H9 (cell line): ENCODE data around the gene CCNY. TPM values are rescaled to one million over a fixed set of nuclear protein-coding genes. Genes with fewer than 3 reads are reported as not detected.
A peak's percentile ranks its signal among the peaks of the same experiment; 100 is the strongest.

ENCODE experiments used
- DNase-seq: peaks from one replicate; pipeline ENCODE4 v3.0.0-alpha.2; 2017
- H2AFZ ChIP-seq: one replicate; pipeline ENCODE4 v1.6.1; 2013; ENCODE audit warnings: mild to moderate bottlenecking, low read length, control low read depth, moderate library complexity
- H2AK5ac ChIP-seq: 2 replicates; pipeline ENCODE4 v1.6.1; 2013; ENCODE audit warnings: low read length, control low read depth, mixed read lengths; ENCODE audit not compliant: insufficient read length
- H2BK120ac ChIP-seq: one replicate; pipeline ENCODE4 v1.6.1; 2013; ENCODE audit warnings: low read depth, mild to moderate bottlenecking, low read length, control low read depth, inconsistent platforms; ENCODE audit not compliant: poor library complexity, severe bottlenecking
- H2BK12ac ChIP-seq: 2 replicates; pipeline ENCODE4 v1.6.1; 2013; ENCODE audit warnings: low read length, control low read depth, mixed read lengths, low read depth; ENCODE audit not compliant: insufficient read length
- H2BK15ac ChIP-seq: 2 replicates; pipeline ENCODE4 v1.6.1; 2013; ENCODE audit warnings: low read depth, low read length, control low read depth
- H2BK20ac ChIP-seq: one replicate; pipeline ENCODE4 v1.6.1; 2013; ENCODE audit warnings: low read depth, mild to moderate bottlenecking, low read length, control low read depth, inconsistent platforms; ENCODE audit not compliant: poor library complexity, severe bottlenecking
- H2BK5ac ChIP-seq: 2 replicates; pipeline ENCODE4 v1.6.1; 2013; ENCODE audit warnings: low read length, control low read depth, mixed read lengths; ENCODE audit not compliant: insufficient read length
- H3K14ac ChIP-seq: 2 replicates; pipeline ENCODE4 v1.6.1; 2013; ENCODE audit warnings: low read length, control low read depth; ENCODE audit not compliant: insufficient read depth
- H3K18ac ChIP-seq: 2 replicates; pipeline ENCODE4 v1.6.1; 2013; ENCODE audit warnings: low read depth, mild to moderate bottlenecking, mixed read lengths, low read length, control low read depth; ENCODE audit not compliant: insufficient read length
- H3K23ac ChIP-seq: 2 replicates; pipeline ENCODE4 v1.6.1; 2013; ENCODE audit warnings: low read length, control low read depth, mixed read lengths, low read depth; ENCODE audit not compliant: insufficient read length
- H3K23me2 ChIP-seq: 2 replicates; pipeline ENCODE4 v1.6.1; 2013; ENCODE audit warnings: low read depth, mild to moderate bottlenecking, mixed read lengths, low read length, control low read depth; ENCODE audit not compliant: insufficient read length, poor library complexity, severe bottlenecking
- H3K27ac ChIP-seq: 2 replicates; pipeline ENCODE4 v1.5.1; 2013; ENCODE audit warnings: low read length, control low read depth, mixed read lengths, low read depth; ENCODE audit not compliant: insufficient read length
- H3K27me3 ChIP-seq: 2 replicates; pipeline ENCODE4 v1.6.1; 2013; ENCODE audit warnings: low read length, control low read depth, inconsistent platforms; ENCODE audit not compliant: insufficient read depth
- H3K4ac ChIP-seq: 2 replicates; pipeline ENCODE4 v1.6.1; 2013; ENCODE audit warnings: low read depth, mild to moderate bottlenecking, control low read depth, inconsistent platforms, low read length, moderate library complexity
- H3K4me1 ChIP-seq: 2 replicates; pipeline ENCODE4 v1.6.1; 2013; ENCODE audit warnings: low read length, control low read depth, inconsistent platforms; ENCODE audit not compliant: insufficient read depth
- H3K4me2 ChIP-seq: 2 replicates; pipeline ENCODE4 v1.6.1; 2013; ENCODE audit warnings: low read length, control low read depth, mixed read lengths; ENCODE audit not compliant: insufficient read length, insufficient read depth
- H3K56ac ChIP-seq: 2 replicates; pipeline ENCODE4 v1.6.1; 2013; ENCODE audit warnings: low read depth, mild to moderate bottlenecking, mixed read lengths, low read length, control low read depth; ENCODE audit not compliant: insufficient read length
- H3K79me1 ChIP-seq: 2 replicates; pipeline ENCODE4 v1.6.1; 2013; ENCODE audit warnings: low read depth, mild to moderate bottlenecking, moderate library complexity, low read length, control low read depth, inconsistent platforms; ENCODE audit not compliant: insufficient read depth, poor library complexity, severe bottlenecking
- H3K79me2 ChIP-seq: 2 replicates; pipeline ENCODE4 v1.6.1; 2013; ENCODE audit warnings: low read length, control low read depth, inconsistent platforms; ENCODE audit not compliant: insufficient read depth
- H3K9ac ChIP-seq: 2 replicates; pipeline ENCODE4 v1.6.1; 2013; ENCODE audit warnings: low read length, control low read depth, mixed read lengths; ENCODE audit not compliant: insufficient read length; ENCODE audit errors: extremely low read depth
- H3K9me3 ChIP-seq: one replicate; pipeline ENCODE4 v1.6.1; 2013; ENCODE audit warnings: low read depth, low read length, inconsistent platforms; ENCODE audit not compliant: control insufficient read depth
- H3T11ph ChIP-seq: one replicate; pipeline ENCODE4 v1.6.1; 2013; ENCODE audit warnings: mild to moderate bottlenecking, low read length, control low read depth, inconsistent platforms
- H4K20me1 ChIP-seq: one replicate; pipeline ENCODE4 v1.6.1; 2013; ENCODE audit not compliant: control insufficient read depth, insufficient read length, insufficient read depth
- H4K5ac ChIP-seq: 2 replicates; pipeline ENCODE4 v1.6.1; 2013; ENCODE audit warnings: low read depth, mild to moderate bottlenecking, mixed read lengths, low read length, control low read depth; ENCODE audit not compliant: insufficient read length
- H4K8ac ChIP-seq: replicated peaks from 2 replicates; pipeline ENCODE4 v1.6.1; 2013; ENCODE audit warnings: low read length, control low read depth, mixed read lengths, low read depth; ENCODE audit not compliant: insufficient read length
- H4K91ac ChIP-seq: 2 replicates; pipeline ENCODE4 v1.6.1; 2013; ENCODE audit warnings: low read depth, mild to moderate bottlenecking, moderate library complexity, mixed read lengths, low read length, control low read depth; ENCODE audit not compliant: insufficient read length
- H3K27ac Mint-ChIP-seq, 3 experiments: 2 replicates in 2 of 3; 3 replicates in 1 of 3; pipeline ENCODE4 v1.8.0; 2020 to 2021; ENCODE audit warnings: mixed read lengths in 3 of 3, mild to moderate bottlenecking in 1 of 3, moderate library complexity in 1 of 3
- H3K27me3 Mint-ChIP-seq: 2 replicates; pipeline ENCODE4 v1.8.0; 2021; ENCODE audit warnings: low read depth, mild to moderate bottlenecking, moderate library complexity, mixed read lengths
- H3K36me3 Mint-ChIP-seq, 3 experiments: 2 replicates in 2 of 3; 3 replicates in 1 of 3; pipeline ENCODE4 v1.8.0; 2020 to 2021; ENCODE audit warnings: low read depth in 3 of 3, mixed read lengths in 3 of 3; ENCODE audit not compliant: insufficient read depth in 1 of 3
- H3K4me1 Mint-ChIP-seq, 2 experiments: 2 replicates each; pipeline ENCODE4 v1.8.0; 2020; ENCODE audit warnings: mixed read lengths in 2 of 2
- H3K4me3 Mint-ChIP-seq, 2 experiments: 2 replicates in 1 of 2; 3 replicates in 1 of 2; pipeline ENCODE4 v1.8.0; 2020 to 2021; ENCODE audit warnings: mild to moderate bottlenecking in 2 of 2, mixed read lengths in 2 of 2, moderate library complexity in 1 of 2
- H3K9me3 Mint-ChIP-seq, 2 experiments: 2 replicates in 1 of 2; 3 replicates in 1 of 2; pipeline ENCODE4 v1.8.0; 2020; ENCODE audit warnings: mild to moderate bottlenecking in 2 of 2, mixed read lengths in 2 of 2, moderate library complexity in 1 of 2
- CTCF ChIP-seq: fragments of 200-600 bp; sonication (generic); conservative IDR thresholded peaks from 3 replicates; pipeline ENCODE4 v1.8.0; 2021; ENCODE audit warnings: antibody characterized with exemption, mild to moderate bottlenecking
- WGBS: extraction: QIAGEN DNeasy Blood & Tissue Kit; methylation state at CpG from one replicate; pipeline ENCODE4 v1.1.7; 2013; ENCODE audit warnings: missing lambda C conversion rate, low lambda C conversion rate, mixed read lengths; ENCODE audit not compliant: insufficient read length; ENCODE audit errors: extremely low coverage; 5-methylcytosine and 5-hydroxymethylcytosine counted together
- total RNA-seq: library from RNA; stranded (reverse); gene quantifications from 2 replicates; pipeline ENCODE4 v1.2.1, GENCODE V29; 2021

The CCNY gene
- total RNA-seq, 1 experiment from 2014 or later = 62.1 TPM

DNA sequence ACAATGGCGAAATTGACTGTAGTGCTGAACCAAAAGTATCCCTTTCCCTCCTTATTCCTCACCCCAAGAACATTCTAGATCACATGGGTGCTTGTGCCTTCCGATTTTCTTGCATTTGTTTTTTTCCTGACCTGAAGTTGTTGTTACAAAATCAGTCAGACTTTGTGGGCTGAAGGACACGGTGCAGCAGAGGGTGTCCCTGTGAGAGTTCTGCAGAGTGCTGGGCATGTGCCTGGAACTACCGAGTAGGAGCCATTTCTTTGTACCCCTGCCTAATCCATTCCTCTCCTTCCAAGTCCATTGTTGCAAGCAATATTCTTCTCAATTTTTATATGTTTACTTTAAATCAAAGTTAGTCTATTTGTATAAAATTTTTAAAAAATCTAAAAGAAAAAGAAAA, 233.5 kb downstream of the CCNY start:
- no peaks in the 10 kb centered on the region for H3K9me3 ChIP-seq
- no peaks in the 10 kb centered on the region for H4K20me1 ChIP-seq
- H3T11ph ChIP-seq = no peak overlapping the region
- H3K23ac ChIP-seq = no peak overlapping the region
- Mint-ChIP-seq H3K9me3 (no peaks in the 10 kb centered on the region), H3K27me3 (no peaks in the 10 kb centered on the region), H3K4me1 (peaks cover 13 to 15% of the 10 kb centered on the region in 2 experiments), H3K4me3 (no peak overlapping the region), H3K27ac (peak overlapping the region in 1 of 3 experiments; percentile 49; a peak in 1 of 7 replicates), H3K36me3 (peaks cover 11 to 42% (median 12%) of the 10 kb centered on the region in 3 experiments)
- H4K5ac ChIP-seq = no peak overlapping the region
- DNase-seq = no peak
- H3K4me2 ChIP-seq = no peak overlapping the region
- H2AK5ac ChIP-seq = no peak overlapping the region
- H3K18ac ChIP-seq = no peak overlapping the region
- H3K4me1 ChIP-seq = no peaks in the 10 kb centered on the region
- H4K91ac ChIP-seq = no peak overlapping the region
- no peak overlapping the region for H3K56ac ChIP-seq
- H2BK20ac ChIP-seq = no peak overlapping the region
- no peak overlapping the region for H3K9ac ChIP-seq
- H3K79me2 ChIP-seq = no peaks in the 10 kb centered on the region
- H3K27me3 ChIP-seq = no peaks in the 10 kb centered on the region
- H3K14ac ChIP-seq = no peak overlapping the region
- no peak overlapping the region for H3K27ac ChIP-seq
- H4K8ac ChIP-seq = no peak overlapping the region
- H2BK5ac ChIP-seq = no peak overlapping the region
- WGBS = no CpG with 5 or more reads among the region's 4 CpGs
- H2BK12ac ChIP-seq = no peak overlapping the region
- no peaks in the 10 kb centered on the region for H3K23me2 ChIP-seq
- no peaks in the 10 kb centered on the region for H3K79me1 ChIP-seq
- no peak overlapping the region for H3K4ac ChIP-seq
- H2BK15ac ChIP-seq = no peak overlapping the region
- TF ChIP-seq CTCF = no peak
- no peak overlapping the region for H2BK120ac ChIP-seq
- H2AFZ ChIP-seq = no peak overlapping the region
